NAMALWA (cell line): Measurements from ENCODE around the gene ZNF831.

Experiments
- DNase-seq: peaks from one replicate; pipeline ENCODE4 v3.0.0-alpha.2; 2015; ENCODE audit warnings: low spot score

ZNF831 gene

GRCh38 chr20:59157531-59157930 is 6.1 kb upstream of the ZNF831 start:
- DNase-seq, result no peak

- no peak for DNase-seq
Observed at GRCh38 chr20:59157961-59158541, 5.6 kb upstream of the ZNF831 start.

GRCh38 chr20:59158673-59159072 is 4.9 kb upstream of the ZNF831 start:
- DNase-seq, result no peak

GRCh38 chr20:59159091-59159490 is 4.5 kb upstream of the ZNF831 start:
- no peak for DNase-seq

- peak; percentile 66 for DNase-seq
Observed at GRCh38 chr20:59159493-59160376, 3.9 kb upstream of the ZNF831 start.

- DNase-seq, result peak; percentile 35
Observed at GRCh38 chr20:59160389-59161115, 3.1 kb upstream of the ZNF831 start.

GRCh38 chr20:59161721-59162120 is 1.9 kb upstream of the ZNF831 start:
- peak; percentile 74 for DNase-seq

- peak; percentile 42 for DNase-seq
Observed at GRCh38 chr20:59164686-59165391, 1.2 kb downstream of the ZNF831 start.

- no peak for DNase-seq
Observed at GRCh38 chr20:59165396-59165795, 1.8 kb downstream of the ZNF831 start.

GRCh38 chr20:59165891-59166709 is 2.5 kb downstream of the ZNF831 start:
- DNase-seq, result peak; percentile 47

GRCh38 chr20:59170406-59171349 is 7.1 kb downstream of the ZNF831 start:
- DNase-seq, result no peak

GRCh38 chr20:59171986-59172385 is 8.4 kb downstream of the ZNF831 start:
- no peak for DNase-seq

GRCh38 chr20:59173938-59174491 is 10.4 kb downstream of the ZNF831 start:
- DNase-seq, result no peak

GRCh38 chr20:59175002-59175401 is 11.4 kb downstream of the ZNF831 start:
- DNase-seq, result no peak

GRCh38 chr20:59175861-59176260 is 12.2 kb downstream of the ZNF831 start:
- no peak for DNase-seq

- DNase-seq, result no peak
Observed at GRCh38 chr20:59176812-59177211, 13.2 kb downstream of the ZNF831 start.

- DNase-seq, result no peak
Observed at GRCh38 chr20:59177266-59178250, 13.9 kb downstream of the ZNF831 start.

GRCh38 chr20:59178983-59179595 is 15.5 kb downstream of the ZNF831 start:
- no peak for DNase-seq
